Fibroblast of lung (primary cell): ENCODE results near the gene TRIM60.

ENCODE experiments used
- EZH2 ChIP-seq: IDR thresholded peaks from 2 replicates; pipeline ENCODE4 v1.5.1; 2012; ENCODE audit warnings: low read length, control low read depth, mild to moderate bottlenecking; ENCODE audit errors: missing control alignments
- TF ChIP-seq, protein P1 (sequence below), 2 donors: IDR thresholded peaks in 1 of 2; conservative IDR thresholded peaks in 1 of 2; 1 replicate in 1 of 2; 2 replicates in 1 of 2; pipeline ENCODE4 v1.5.1; 2011 to 2012; ENCODE audit warnings: low read length in 2 of 2, control low read depth in 1 of 2, inconsistent platforms in 1 of 2, low read depth in 1 of 2, mild to moderate bottlenecking in 1 of 2

DNA sequence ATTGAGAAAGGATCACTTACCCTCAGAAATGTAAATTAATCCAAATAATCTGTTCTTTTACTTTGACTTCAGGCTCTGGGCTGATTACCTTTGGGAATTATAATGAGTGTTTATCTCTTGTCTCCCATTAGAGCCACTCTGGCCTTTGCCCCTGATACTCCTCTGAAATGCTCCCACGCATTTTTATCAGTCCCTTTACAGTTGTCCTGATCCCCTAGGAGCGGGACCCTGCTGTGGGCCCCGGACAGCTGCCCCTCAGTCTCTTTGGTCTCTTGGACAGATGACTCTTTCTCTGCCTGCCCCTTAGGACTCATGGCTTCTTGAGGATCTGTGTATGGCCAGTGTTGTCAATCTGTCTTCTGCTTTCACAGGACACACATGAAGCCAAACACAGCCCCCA is 20.8 kb downstream of the TRIM60 start:
- TF ChIP-seq, protein P1, sequence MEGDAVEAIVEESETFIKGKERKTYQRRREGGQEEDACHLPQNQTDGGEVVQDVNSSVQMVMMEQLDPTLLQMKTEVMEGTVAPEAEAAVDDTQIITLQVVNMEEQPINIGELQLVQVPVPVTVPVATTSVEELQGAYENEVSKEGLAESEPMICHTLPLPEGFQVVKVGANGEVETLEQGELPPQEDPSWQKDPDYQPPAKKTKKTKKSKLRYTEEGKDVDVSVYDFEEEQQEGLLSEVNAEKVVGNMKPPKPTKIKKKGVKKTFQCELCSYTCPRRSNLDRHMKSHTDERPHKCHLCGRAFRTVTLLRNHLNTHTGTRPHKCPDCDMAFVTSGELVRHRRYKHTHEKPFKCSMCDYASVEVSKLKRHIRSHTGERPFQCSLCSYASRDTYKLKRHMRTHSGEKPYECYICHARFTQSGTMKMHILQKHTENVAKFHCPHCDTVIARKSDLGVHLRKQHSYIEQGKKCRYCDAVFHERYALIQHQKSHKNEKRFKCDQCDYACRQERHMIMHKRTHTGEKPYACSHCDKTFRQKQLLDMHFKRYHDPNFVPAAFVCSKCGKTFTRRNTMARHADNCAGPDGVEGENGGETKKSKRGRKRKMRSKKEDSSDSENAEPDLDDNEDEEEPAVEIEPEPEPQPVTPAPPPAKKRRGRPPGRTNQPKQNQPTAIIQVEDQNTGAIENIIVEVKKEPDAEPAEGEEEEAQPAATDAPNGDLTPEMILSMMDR (conservative IDR thresholded peaks at IDR 0.05 in 1 of 2, IDR thresholded peaks at IDR 0.05 in 1 of 2; ENCODE audit: low read depth in 1 of 2, low read length in 2 of 2), result no peak
- no peak for TF ChIP-seq EZH2
